ENCODE results near the gene CEP295NL.

CEP295NL gene

DNA sequence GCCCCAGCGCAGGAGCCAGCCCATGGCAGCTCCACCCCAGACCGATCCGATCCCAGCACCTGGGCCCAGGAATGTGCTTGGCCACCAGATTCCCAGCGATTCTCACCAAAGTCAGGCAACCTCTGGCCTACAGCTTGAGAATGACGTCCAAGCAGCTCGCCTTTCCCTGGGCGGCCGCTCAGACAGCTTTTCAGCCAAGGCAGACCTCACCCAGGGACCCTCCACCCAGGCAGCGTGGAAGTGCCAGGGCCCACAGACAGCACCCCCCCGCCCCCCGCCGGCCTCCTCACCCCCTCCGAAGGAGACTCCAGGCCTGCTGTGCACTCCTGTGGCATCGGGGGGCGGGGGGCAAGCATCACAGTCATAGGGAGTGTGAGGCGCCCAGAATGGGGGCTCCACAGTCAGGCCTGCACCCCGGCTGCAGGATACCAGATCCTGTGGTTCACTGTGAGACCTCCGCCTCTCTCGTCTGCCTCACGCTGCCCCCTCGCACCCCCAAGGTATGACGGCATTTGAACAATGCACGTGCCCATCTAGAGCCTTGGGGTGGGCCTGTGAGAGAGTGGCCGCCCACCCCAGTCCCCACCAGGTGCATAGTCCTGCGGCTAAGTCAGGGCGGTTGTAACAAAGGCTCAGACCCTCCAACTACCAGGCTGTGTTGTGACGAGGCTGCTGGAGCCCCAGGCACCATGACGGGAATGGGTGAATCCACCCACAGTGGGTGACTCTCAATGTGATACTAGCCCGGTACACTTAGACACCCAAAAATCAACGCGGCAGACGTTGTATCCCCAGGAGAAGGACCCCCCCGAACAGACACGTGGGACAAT, 6.0 kb downstream of the CEP295NL start:
- no peak for FAIRE-seq

DNA sequence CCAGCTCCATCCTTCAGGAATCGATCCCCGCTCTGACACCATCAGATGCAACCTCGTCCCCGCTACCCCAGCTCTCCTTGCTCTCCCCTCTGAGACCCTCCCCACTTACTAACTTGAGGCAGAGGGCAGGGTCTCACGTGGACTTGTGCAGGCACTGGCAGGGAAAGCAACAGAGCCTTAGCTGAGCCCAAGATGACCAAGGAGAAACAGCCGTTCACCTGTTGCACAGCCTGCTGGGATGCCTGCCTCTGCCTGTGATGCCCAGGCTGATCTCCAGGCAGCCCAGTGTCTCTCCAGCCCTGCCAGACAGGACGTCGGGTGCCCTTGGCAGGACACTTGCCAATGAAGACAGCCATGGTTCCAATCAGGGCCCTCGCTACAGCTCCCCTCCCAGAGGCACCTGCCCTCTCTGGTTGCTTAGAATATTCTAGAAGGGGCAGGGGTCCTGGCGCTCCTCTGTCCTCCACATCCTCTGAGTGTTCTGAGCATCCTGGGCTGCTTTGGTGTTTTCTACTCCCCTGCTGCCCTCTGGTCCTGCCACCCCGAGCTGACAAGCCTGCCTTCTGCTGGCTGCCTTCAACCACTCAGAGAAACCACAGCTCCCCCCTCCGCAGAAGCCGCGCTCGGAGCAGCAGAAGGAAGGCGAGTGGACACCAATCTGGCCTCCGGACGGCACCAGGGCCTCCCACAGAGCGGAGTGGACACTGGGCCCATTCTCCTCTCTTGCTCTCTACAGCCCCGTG, 6.7 kb downstream of the CEP295NL start:
- DNase-seq (ENCODE audit: insufficient read length, low spot score) (no peak), FAIRE-seq (no peak)
- TF ChIP-seq, protein P1, sequence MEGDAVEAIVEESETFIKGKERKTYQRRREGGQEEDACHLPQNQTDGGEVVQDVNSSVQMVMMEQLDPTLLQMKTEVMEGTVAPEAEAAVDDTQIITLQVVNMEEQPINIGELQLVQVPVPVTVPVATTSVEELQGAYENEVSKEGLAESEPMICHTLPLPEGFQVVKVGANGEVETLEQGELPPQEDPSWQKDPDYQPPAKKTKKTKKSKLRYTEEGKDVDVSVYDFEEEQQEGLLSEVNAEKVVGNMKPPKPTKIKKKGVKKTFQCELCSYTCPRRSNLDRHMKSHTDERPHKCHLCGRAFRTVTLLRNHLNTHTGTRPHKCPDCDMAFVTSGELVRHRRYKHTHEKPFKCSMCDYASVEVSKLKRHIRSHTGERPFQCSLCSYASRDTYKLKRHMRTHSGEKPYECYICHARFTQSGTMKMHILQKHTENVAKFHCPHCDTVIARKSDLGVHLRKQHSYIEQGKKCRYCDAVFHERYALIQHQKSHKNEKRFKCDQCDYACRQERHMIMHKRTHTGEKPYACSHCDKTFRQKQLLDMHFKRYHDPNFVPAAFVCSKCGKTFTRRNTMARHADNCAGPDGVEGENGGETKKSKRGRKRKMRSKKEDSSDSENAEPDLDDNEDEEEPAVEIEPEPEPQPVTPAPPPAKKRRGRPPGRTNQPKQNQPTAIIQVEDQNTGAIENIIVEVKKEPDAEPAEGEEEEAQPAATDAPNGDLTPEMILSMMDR (IDR thresholded peaks at IDR 0.05; ENCODE audit: insufficient read depth, missing control alignments): no peak

More for the DNA sequence above, 6.0 kb downstream of the CEP295NL start:
- TF ChIP-seq, protein P1 (IDR thresholded peaks at IDR 0.05; ENCODE audit: insufficient read depth, missing control alignments): no peak
- no peak for DNase-seq (ENCODE audit: insufficient read length, low spot score)

DNA sequence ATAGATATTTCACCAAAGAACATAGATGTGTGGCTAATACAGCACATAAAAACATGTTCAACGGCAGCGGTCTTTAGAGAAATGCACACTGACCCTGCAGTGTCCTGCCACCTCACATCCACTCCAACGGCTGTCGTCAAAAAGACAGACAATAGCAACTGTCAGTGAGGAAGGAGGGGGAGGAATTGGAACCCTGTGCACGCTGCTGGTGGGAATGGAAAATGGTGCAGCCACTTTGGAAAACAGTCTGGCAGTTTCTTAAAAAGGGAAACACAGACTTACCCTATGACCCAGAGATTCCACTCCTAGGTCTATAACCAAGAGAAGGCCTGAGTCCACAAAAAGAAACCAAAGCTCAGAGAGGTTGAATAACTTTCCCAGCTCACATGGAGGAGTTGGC, 7.7 kb downstream of the CEP295NL start:
- FAIRE-seq (no peak), DNase-seq (ENCODE audit: insufficient read length, low spot score) (no peak)
- TF ChIP-seq, protein P1 (IDR thresholded peaks at IDR 0.05; ENCODE audit: insufficient read depth, missing control alignments): no peak

DNA sequence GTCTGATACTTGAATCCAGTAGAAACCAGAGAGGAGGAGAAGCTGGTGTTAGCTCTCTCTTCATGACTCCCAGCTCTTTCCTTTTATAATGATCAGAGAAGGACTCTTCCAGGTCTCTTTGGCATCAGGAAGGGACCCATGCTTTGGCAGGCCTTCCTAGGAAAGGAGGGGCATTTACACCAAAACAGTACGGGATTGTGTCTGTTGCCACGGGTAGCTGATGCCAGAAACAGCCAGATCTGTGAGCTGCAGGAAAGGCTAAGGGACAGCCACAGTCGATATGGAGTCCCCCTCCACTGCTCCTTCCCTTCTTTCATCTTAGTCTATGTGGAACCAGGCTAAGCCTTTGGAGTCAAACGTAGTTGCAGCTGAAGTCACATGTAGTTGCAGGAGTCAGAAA, 9.3 kb downstream of the CEP295NL start:
- DNase-seq (ENCODE audit: insufficient read length, low spot score): no peak
- no peak for FAIRE-seq

DNA sequence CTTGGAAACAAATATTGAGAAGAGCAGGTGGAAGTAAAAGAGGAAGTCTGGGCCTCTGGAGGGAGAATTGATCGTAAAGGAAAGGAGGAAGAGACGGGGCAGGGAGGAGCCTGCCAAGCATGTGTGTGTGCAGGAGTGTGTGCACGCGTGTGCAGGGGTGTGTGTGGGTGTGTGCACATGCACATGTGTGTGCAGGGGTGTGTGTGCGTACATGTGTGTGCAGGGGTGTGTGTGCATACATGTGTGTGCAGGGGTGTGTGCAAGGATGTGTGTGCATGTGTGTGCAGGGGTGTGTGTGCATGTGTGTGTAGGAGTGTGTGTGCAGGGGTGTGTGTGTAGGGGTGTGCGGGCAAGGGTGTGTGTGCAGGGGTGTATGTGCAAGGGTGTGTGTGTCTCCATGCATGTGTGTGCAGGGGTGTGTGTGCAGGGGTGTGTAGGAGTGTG, 10.0 kb downstream of the CEP295NL start:
- TF ChIP-seq, protein P1 (IDR thresholded peaks at IDR 0.05; ENCODE audit: insufficient read depth, missing control alignments): no peak
- no peak for DNase-seq (ENCODE audit: insufficient read length, low spot score)
- no peak for FAIRE-seq

More for the DNA sequence above, 9.3 kb downstream of the CEP295NL start:
- TF ChIP-seq, protein P1 (IDR thresholded peaks at IDR 0.05; ENCODE audit: insufficient read depth, missing control alignments): no peak

DNA sequence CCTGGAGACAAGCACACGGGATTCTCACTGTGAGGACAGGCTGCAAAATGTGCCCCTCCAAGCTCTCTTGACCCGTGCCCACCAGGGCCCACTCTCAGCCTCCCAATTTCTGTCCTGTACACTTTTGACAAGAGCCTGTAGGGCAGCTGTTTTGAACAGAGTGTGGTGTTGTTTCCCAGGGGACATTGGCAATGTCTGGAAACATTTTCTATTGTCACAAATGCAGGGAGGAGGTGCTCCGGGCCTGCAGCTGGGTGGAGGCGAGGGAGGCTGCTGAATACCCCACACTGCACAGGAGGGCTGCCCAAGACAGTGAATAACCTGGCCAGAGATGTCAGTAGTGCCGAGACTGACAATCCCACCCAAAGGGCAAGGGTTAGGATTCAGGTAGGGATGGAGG, 10.5 kb downstream of the CEP295NL start:
- TF ChIP-seq, protein P1 (IDR thresholded peaks at IDR 0.05; ENCODE audit: insufficient read depth, missing control alignments): no peak
- FAIRE-seq: no peak
- no peak for DNase-seq (ENCODE audit: insufficient read length, low spot score)
